Stimulated activated naive CD4-positive, alpha-beta T cell treated with Interleukin-2 at 50 U/mL for 16 hours (primary cell): ENCODE data around the gene CRY1.
A peak's percentile ranks its signal among the peaks of the same experiment; 100 is the strongest.
"Not testable (repeated sequence)": the region's sequence is repeated elsewhere in the genome, so short reads cannot be mapped to it uniquely, and the experiment has no call there.

Source experiments
- DNase-seq: peaks from one replicate; lab custom pipeline; 2025; lab: John Stamatoyannopoulos, UW

The CRY1 gene

GRCh38 chr12:107108366-107108765 lies 15.0 kb upstream of the CRY1 start:
- not testable (repeated sequence) for DNase-seq

- no peak for DNase-seq
These were observed 14.0 kb upstream of the CRY1 start for GRCh38 chr12:107107381-107107780.

GRCh38 chr12:107106241-107107025 lies 13.1 kb upstream of the CRY1 start:
- no peak for DNase-seq

- DNase-seq: no peak
These were observed 12.0 kb upstream of the CRY1 start for GRCh38 chr12:107105410-107105703.

- no peak for DNase-seq
These were observed 10.2 kb upstream of the CRY1 start for GRCh38 chr12:107103516-107103915.

- DNase-seq: no peak
These were observed 9.7 kb upstream of the CRY1 start for GRCh38 chr12:107103097-107103496.

- DNase-seq: no peak
These were observed 8.9 kb upstream of the CRY1 start for GRCh38 chr12:107102294-107102693.

- no peak for DNase-seq
These were observed 8.3 kb upstream of the CRY1 start for GRCh38 chr12:107101651-107102050.

- no peak for DNase-seq
These were observed 6.6 kb upstream of the CRY1 start for GRCh38 chr12:107099917-107100316.

GRCh38 chr12:107096571-107096970 lies 3.2 kb upstream of the CRY1 start:
- DNase-seq: no peak

- DNase-seq: no peak
These were observed 767 bp upstream of the CRY1 start for GRCh38 chr12:107094183-107094448.

- peak; percentile 80 for DNase-seq
These were observed 506 bp downstream of the CRY1 start for GRCh38 chr12:107092669-107093416.

GRCh38 chr12:107091989-107092641 lies 1.2 kb downstream of the CRY1 start:
- no peak for DNase-seq

- DNase-seq: no peak
These were observed 2.0 kb downstream of the CRY1 start for GRCh38 chr12:107091381-107091780.

- no peak for DNase-seq
These were observed 2.6 kb downstream of the CRY1 start for GRCh38 chr12:107090711-107091110.

GRCh38 chr12:107088912-107089311 lies 4.4 kb downstream of the CRY1 start:
- DNase-seq: no peak

GRCh38 chr12:107086314-107086713 lies 7.0 kb downstream of the CRY1 start:
- DNase-seq: no peak

GRCh38 chr12:107081778-107082177 lies 11.6 kb downstream of the CRY1 start:
- DNase-seq: no peak

- DNase-seq: no peak
These were observed 13.1 kb downstream of the CRY1 start for GRCh38 chr12:107080299-107080698.

- no peak for DNase-seq
These were observed 14.0 kb downstream of the CRY1 start for GRCh38 chr12:107079172-107080011.

- DNase-seq: peak; percentile 1
These were observed 20.1 kb downstream of the CRY1 start for GRCh38 chr12:107073266-107073665.

GRCh38 chr12:107066691-107067090 lies 26.7 kb downstream of the CRY1 start:
- no peak for DNase-seq

GRCh38 chr12:107064687-107065086 lies 28.7 kb downstream of the CRY1 start:
- DNase-seq: no peak
